Mesenteric fat pad (tissue), 1 donor: Measurements from ENCODE around the gene LRRTM4. TPM values are rescaled to one million over a fixed set of nuclear protein-coding genes. Genes with fewer than 3 reads are reported as not detected.

Source experiments
- DNase-seq: peaks from one replicate; pipeline ENCODE4 v3.0.0-alpha.2; 2020; ENCODE audit warnings: low spot score
- long read RNA-seq: library from polyadenylated mRNA; unstranded; transcript quantifications from one replicate; pipeline ENCODE4 v2.0.0, GENCODE V29; 2020
- total RNA-seq: library from RNA; stranded (reverse); fragmentation: NEBNext Ultra II Directional; extraction: Animal tissue kit (Norgen Biotek cat#: 25700); gene quantifications from one replicate; pipeline ENCODE4 v1.2.1, GENCODE V29; 2021
- donor health status: DM: yes; HTN: yes; CAD: no.

The LRRTM4 gene
- 0.55 TPM for total RNA-seq
- long read RNA-seq = 0 reads

DNA sequence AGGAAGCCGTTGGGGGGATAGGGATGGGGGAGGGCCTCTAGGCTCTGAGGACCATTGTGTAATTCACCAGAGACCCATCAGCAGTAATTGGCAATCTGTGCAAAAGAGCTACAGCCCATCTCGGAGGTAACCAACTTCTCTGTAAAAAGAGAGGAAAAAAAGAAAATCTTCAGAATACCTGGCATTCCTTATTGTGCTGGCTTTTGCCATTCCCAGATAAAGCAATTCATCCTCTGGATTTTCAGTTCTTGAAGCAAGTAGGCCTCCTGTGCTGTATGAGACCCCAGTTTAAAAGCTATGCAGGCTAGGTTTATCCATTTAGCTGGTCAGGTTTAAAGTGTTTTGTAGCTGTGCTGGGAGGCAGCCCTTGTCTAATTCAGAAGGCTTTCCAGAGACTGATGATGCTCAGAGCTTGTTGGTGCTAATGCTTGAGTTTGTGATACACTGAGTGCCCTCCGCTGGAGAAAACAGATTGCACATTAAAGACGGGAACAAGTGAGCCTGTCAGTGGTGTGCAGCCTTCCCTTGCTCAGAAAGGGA lies at the start of gene LRRTM4:
TSS of gene LRRTM4 (minus strand) at position 446 of the 540 bp plus-strand sequence.
- DNase-seq = no peak

DNA sequence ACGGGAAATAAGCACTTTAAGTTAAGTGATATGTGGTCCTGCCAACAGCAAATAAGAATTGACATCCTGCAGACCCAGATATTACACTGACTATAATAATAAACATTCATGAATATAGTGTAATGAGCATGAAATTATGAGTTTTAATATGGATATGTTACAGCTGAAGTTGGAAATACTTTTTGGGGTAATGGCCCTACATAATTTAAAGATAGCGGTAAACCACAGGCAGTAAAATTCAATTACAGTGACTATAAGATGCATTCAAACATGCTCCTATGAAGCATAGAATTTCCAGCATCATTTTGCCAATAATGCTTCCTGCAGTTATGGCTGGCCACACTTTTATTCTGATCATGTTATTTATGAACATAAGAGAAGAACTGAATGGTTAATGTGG lies 49.4 kb upstream of the LRRTM4 start:
- DNase-seq = no peak

DNA sequence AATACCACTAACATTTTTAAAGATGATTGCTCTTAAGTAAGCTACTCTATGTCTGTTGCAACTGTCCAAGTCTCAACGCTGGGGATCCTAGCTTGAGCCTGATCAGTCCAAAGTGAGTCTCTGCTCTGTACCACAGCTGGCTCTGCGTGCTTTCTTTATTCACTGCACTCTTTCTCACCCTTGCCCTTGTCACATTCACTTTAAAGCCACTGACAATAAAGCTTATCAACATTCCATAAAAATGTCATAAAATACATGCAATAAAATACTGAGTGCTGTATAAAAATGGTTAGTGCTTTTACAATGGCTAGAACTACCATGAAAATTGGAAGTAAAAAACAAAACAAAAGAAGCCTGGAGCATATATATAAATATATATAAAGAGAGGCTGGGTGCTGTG lies 45.5 kb upstream of the LRRTM4 start:
- DNase-seq = no peak

DNA sequence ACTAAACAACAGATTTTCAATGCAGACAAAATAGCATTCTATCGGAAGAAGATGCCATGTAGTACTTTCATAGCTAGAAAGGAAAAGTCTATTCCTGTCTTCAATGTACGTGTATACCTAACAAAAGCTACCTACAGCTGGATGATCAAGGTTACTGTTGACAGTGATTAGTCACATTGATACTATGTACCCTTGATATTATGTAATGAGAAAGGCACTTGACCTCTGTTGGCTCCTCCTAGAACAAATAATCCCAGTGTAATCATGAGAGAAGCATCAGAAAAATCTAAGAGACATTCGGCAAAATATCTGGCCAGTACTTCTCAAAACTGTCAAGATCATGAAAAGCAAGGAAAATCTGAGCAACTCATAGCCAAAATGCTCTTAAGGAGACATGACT lies 44.4 kb upstream of the LRRTM4 start:
- no peak for DNase-seq

DNA sequence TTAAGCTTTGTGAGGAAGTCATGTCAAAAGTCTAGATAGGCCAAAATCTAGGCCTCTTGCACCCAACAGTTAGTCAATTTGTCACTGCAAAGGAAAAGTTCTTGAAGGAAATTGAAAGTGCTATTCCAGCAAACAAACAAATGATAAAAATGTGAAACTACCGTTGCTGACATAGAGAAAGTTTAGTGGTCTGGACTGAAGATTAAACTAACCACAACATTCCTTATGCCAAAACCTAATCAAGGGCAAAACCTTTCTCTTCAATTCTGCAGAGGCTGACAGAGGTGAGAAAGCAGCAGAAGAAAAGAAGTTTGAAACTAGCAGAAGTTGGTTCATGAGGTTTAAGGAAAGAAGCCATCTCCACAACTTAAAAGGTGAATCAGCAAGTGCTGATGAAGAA lies 44.0 kb upstream of the LRRTM4 start:
- DNase-seq = no peak

DNA sequence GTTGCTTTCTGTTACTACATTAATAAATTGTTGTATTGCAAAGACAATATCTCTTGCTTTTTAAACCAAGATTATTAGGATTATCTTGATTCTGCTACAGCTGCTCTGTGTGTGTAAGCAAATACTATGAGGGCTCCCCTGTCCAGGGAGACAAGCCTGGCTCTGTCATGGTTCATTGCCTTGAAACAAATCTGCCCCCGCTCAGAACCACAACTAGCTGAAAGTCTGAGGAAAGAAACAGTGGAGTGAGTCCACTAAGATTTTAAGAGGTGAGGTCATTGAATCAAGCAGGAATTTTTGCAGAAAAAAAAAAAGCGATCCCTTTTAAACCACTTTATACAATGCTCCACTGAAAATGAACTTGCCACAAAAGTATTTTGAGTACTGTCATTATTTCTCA lies 30.8 kb upstream of the LRRTM4 start:
- DNase-seq = no peak

DNA sequence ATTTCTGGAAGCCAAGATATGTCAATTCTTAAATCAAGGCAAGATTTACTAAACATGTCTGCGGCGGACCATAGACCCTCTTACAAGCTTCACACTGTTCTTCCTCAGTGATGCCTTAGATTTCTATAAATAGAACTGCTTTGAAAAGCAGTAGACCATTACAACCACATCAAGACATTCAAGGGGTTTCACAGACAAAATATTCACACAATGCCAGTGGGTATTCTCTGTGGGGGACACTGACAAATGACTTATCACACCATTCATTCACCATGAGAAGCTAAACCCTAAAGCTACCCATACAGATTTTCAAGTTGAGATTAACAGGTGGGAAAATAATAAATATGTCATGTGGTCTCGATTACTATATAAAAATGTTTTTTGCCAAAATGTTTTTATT lies 15.9 kb upstream of the LRRTM4 start:
- DNase-seq = no peak

DNA sequence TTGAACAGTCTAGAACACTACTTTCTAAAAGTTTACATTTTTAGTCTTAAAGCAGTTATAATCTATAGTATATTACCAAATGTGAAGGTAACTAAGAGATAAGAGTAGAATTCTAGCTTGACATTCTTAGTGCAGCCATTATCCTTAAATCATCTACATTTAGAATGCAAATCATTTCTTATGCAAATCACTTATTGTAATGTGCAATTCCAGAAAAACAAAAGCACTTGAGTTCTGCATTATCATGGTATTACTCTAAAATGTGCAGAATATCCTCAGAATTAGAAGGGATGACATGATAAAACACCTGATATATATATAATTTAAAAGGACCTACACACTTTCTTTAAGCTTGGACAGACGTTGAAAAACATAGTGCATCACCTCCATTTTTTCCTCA lies 712 bp upstream of the LRRTM4 start:
- DNase-seq = no peak

DNA sequence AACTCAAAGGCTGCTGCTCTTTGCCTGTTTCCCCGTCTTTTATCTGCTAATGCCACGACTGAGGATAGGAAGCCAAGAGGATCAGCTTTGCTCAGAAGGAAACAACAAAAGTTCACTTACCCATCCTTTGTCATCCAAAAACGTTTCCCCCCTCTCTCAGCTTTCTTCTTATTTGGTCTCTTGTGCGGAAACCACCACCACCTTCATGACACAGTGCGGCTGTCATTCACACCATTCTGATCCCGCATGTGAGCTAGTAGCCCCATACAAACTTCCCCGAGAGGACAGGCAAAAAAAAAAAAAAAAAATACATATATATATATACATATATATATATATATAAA lies 656 bp downstream of the LRRTM4 start:
- DNase-seq = no peak

DNA sequence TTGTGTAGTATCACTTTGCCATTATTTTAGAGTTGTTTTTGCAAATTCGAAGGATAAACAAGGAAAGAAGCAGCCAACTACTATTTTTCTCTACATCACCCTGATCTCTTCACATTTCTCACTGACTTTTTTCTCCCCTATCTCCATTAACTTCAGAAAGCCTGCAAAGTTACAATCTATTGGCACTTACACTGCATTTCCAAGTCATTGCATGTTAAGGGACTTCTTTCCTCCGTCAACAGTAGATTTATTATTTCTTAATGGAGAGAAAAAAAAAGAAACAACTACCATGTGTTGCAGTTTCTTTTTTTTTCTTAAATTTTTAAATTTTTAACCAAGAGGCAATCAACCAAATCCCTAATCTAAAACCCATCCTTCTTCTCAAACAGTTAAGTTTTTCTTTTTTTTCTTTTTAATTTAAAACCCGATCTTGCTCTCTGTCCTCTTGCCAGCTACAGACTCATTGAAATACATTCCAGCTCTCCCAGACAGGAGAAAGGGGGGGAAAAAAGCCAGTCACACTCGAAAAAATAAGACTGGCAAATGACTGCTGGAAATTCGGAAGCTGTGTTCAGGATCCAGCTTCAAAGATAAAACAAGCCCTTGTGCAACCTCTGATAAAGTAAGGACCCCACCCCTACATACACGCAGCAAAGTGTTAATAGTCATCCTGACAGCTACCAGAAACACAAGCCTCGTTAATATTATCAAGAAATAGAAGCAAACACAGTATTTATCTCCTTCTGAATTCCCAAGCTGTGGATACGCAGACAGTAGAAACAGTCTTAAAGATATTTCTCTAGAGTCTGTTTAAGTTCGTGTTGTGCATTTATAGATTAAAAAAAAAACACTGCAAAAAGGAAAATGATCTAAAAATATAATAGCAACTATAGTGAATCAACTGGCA lies 1.3 kb downstream of the LRRTM4 start:
- DNase-seq = no peak

DNA sequence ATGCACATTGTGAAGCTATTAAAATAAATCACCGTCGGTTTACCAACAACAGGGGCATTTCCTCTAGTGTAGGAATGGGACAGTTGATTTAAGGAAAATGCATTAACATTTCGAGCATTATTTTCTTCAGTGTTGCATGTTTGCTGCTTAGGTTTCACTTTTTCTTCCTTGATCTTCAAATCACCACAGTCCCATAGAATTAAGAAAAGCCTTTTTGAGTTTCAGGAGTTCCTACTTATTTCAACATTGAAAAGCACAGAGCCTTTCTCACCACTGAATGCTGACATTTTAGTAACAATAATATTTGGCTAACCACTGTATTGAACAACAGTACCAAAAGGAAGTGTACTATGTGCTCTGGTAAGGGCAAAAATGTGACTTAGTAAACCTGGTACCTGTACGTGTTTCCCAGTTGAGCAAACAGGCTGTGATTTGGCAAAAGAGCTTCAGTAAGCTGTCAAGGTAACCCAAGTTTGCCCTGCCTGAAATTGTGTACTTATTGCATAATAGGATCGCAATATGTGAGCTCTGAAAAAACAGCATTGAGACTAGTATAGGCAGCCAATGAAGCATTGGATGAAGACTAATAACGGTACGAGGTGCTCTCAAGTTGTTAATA lies 2.2 kb downstream of the LRRTM4 start:
- DNase-seq = no peak

DNA sequence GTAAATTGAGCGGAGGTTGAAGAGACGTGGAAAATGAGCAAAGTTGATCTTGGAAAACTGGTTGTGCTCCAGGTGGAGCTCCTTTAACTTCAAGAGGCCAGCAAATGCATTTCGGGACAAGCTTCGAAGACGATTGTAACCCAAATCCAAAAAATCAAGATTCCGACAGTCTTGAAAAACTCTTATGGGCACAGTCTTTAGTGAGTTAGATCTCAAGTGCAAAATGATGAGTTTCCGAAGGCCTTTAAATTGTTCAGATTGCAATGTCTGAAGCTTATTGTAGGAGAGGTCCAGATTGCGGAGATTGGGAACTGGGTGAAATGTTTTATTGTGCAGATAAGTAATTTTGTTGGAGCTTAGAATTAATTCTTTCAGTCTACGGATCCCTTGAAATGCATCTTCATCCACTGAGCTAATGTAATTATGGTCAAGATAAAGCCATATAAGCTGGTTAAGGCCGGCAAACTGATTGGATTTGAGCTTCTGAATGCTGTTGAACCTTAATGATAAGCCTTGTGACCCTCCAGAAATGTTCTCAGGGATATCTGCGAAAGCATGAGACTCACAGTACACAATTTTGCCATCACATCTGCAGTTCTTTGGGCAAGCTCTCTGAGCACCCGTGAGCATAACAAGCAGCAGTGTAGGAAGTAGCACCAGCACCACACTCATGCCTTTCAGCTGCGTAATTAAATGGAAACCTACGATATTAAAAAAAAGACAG lies 2.9 kb downstream of the LRRTM4 start:
- no peak for DNase-seq

DNA sequence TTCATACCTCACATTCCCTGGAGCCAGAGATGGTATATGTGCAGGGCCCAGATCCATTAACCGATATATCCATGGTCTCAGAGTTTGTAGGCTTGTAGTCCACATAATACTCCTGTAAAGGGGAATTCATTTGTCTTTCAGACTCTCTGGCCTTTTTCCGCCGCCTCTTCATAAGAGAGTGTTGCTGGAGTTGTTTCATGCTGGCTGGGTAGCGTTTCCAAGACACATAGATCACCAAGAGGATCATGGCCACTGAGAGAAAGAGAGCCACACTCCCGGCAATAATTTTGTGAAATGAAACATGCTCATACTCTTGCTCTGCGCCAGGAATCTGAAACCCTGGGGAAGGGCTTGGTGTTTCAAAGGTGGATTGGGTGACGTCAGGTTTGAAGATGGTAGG lies 3.9 kb downstream of the LRRTM4 start:
- DNase-seq = no peak

DNA sequence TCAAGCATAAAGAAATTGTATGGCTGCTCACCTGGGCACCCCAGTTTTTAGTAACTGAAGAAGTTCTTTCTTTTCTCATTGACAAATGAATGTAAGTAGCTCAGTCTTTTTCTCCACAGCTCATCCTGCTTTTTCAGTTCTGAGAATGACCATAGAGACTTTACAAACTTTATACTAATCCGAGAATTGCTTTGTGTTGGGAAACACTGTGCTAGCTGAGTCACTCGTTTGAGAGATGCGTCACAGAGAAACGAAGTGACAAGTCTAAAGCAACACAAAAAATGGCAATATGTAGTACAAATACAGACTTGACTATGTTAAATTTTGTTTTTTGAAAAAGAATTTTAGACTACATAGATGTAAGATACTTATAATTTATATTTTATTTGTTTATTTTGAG lies 9.0 kb downstream of the LRRTM4 start:
- no peak for DNase-seq

DNA sequence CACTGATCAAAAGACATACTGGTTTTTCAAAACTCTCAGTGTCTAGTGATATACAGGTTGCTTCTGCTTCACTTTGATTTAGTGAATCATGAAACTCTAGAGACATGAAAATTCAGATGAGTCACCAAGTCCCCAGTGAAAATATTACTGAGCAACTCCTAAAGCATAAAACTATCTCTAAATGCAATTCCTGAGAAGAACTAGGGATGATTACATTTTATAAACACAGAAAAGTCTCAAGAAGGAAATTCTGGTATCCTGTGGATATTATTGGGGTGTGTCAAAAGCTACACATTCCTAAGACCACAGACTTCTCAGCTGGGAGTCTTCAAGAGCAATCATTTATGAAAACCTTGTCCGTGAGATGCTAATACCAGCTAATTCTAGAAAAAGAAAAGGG lies 9.7 kb downstream of the LRRTM4 start:
- DNase-seq = no peak

DNA sequence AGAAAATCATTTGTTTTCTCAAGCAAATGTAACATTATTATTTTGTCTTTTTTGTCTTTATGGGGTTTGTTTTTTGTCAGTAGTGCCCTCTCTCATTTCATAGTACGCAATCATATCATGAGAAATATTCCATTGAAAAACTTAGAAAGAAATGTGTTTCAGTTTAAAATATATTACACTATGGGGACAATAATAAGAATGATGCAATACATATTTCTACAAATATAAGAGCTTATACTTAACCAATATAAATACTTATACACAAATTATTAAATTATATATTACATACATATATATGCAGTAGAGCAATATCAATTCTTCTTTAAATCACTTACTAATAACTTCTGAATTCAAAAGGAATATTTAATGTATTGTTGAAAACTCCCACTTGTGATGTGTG lies 13.7 kb downstream of the LRRTM4 start:
- DNase-seq = no peak

DNA sequence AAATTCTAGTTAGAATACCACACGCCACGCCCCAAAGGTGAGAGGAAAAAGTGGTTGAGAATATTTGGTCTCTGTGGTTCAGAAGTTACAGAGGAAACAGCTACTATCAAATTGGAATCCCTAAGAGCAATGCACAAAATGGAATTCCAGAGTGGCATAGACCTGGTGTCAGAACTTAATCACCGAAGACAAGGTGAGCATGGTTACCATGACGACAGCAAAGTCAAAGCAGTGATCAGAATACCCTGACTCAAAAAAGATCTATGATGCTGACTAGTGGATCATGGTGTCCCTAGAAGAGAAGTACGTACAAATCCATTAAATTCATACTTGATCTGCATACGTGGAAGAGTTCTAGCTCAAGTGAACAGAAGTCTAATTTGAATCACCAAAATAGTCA lies 14.5 kb downstream of the LRRTM4 start:
- DNase-seq = no peak

DNA sequence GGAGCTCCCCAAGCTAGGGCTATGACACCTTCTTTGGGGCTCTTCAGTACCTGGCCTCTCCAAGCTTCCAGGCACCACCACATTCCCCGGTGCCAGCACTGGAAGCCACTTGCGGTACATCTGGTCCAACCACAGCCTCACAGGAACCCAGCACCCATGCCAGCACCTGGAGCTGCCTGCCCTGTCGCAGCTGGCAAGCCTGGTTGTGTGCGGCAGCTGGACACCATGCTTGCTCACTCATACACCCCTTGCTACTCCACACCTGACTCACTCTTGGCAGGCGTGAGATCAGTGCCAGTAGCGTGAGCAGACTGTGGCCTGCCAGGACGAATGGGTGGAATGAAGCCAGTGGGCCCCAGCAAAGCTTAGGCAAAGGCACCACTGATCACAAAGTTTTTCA lies 34.0 kb downstream of the LRRTM4 start:
- no peak for DNase-seq

DNA sequence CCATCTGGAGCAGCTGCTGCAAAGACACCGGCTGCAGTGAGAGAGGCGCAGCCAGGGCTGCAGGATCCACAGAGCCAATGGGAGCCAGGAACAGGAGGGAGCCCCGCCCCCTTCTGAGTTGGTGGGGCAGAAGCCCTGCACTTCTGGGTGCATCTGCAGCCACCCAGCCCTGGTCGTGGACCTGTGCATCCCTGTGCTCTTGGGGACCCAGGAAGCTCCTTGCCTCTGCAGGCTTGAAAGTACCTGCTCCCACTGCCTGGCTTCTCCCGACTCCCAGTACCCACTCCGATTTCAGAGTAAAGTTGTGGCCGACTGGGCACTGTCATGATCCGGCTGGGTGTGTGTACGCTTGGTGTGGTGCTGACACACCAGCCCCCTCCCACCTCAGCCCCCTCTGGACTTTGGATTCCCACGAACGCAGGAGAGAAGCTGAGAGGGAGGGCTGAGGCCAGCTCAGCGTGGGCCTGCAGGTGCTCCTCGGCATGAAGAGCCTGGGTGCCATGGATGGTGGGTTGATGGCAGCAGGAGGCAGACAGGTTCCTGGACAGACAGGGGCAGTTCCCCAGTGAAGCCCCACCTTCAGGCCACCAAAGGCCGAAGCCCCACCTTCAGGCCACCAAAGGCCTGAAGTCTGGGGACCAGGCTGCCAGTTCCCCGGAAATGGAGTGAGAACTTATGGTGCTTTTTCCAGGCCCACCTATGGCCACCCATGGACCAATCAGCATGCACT lies 34.9 kb downstream of the LRRTM4 start:
- peak; percentile 83 for DNase-seq

DNA sequence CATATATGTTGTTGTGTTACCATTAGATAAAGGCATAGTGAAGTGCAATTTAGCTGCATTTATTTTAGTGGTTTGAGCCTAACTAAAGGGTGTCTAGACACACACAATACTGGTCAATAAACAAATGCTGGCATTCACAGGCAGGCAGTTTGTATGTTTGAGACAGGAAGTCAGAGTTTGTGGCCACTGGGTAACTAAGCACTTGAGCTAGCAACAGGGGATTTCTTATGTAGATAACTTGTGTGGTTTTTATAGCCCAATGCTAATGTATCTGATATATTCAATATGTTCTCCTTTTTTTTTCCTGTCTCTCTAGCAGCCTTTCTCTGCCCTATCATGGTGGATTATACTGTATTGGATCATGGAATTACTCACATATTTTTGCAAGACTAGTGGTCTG lies 38.1 kb downstream of the LRRTM4 start:
- DNase-seq = no peak

DNA sequence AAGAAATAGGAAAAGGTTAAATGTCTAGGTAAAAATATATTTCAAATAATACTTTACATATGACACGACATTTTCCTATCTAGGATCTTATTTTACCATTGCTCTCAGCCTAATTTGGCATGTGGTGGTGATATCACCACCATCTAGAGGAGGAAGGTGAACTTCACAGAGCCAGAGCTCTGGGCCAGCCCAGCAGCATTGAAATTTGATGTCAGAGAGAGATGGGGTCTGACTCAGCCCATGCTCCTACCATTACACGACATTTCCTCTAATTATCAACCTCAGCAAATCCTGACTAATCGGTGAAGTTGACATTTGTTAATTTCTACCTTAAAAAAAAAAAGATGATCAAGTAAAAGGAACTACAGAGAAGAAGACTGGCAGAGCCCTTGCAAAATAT lies 42.3 kb downstream of the LRRTM4 start:
- DNase-seq = no peak
